Smooth muscle cell (in vitro differentiated cells): ENCODE results near the gene RABGGTA. TPM values are rescaled to one million over a fixed set of nuclear protein-coding genes. Genes with fewer than 3 reads are reported as not detected.

Experiments
- DNase-seq: peaks from one replicate; lab custom pipeline; 2025; ENCODE audit not compliant: unreplicated experiment; lab: John Stamatoyannopoulos, UW
- H2AFZ ChIP-seq: fragments of 200-600 bp; sonication (generic); 2 replicates; pipeline ENCODE4 v1.6.0; 2016; ENCODE audit warnings: antibody characterized with exemption, low read depth, mild to moderate bottlenecking
- H3F3A ChIP-seq: fragments of 200-600 bp; sonication (generic); 2 replicates; pipeline ENCODE4 v1.6.0; 2017; ENCODE audit warnings: antibody characterized with exemption, low read depth
- H3K27ac ChIP-seq: fragments of 200-600 bp; sonication (generic); 2 replicates; pipeline ENCODE4 v1.5.1; 2016; ENCODE audit warnings: low read depth, mild to moderate bottlenecking
- H3K27me3 ChIP-seq: fragments of 200-600 bp; sonication (generic); 2 replicates; pipeline ENCODE4 v1.6.1; 2016; ENCODE audit warnings: low read depth, mild to moderate bottlenecking
- H3K36me3 ChIP-seq: fragments of 200-600 bp; sonication (generic); 2 replicates; pipeline ENCODE4 v1.5.1; 2016; ENCODE audit warnings: low read depth
- H3K4me1 ChIP-seq: fragments of 200-600 bp; sonication (generic); 2 replicates; pipeline ENCODE4 v1.5.1; 2016; ENCODE audit warnings: low read depth
- H3K4me2 ChIP-seq: fragments of 200-600 bp; sonication (generic); 2 replicates; pipeline ENCODE4 v1.6.0; 2016; ENCODE audit warnings: mild to moderate bottlenecking
- H3K4me3 ChIP-seq: fragments of 200-600 bp; sonication (generic); 2 replicates; pipeline ENCODE4 v1.5.1; 2016; ENCODE audit warnings: mild to moderate bottlenecking
- H3K79me2 ChIP-seq: fragments of 200-600 bp; sonication (generic); 2 replicates; pipeline ENCODE4 v1.6.0; 2016; ENCODE audit warnings: low read depth, mild to moderate bottlenecking
- H3K9ac ChIP-seq: fragments of 200-600 bp; sonication (generic); 2 replicates; pipeline ENCODE4 v1.6.0; 2016; ENCODE audit warnings: low read depth
- H3K9me3 ChIP-seq: fragments of 200-600 bp; sonication (generic); replicated peaks from 2 replicates; pipeline ENCODE4 v1.5.1; 2016; ENCODE audit warnings: low read depth
- H4K20me1 ChIP-seq: fragments of 200-600 bp; sonication (generic); 2 replicates; pipeline ENCODE4 v1.6.0; 2016; ENCODE audit warnings: low read depth
- WGBS: methylation state at CpG from one replicate; pipeline ENCODE4 v1.1.7; 2016; ENCODE audit warnings: low lambda C conversion rate; 5-methylcytosine and 5-hydroxymethylcytosine counted together
- polyA plus RNA-seq: library from polyadenylated mRNA; unstranded; fragments of >200 nt; fragmentation: Nextera tagmentation; extraction: Ambion mirVana; gene quantifications from 2 replicates; pipeline ENCODE4 v1.2.1, GENCODE V29; 2016
- total RNA-seq: library from RNA; depleted of rRNA; stranded (reverse); fragments of >200 nt; gene quantifications from 2 replicates; pipeline ENCODE4 v1.2.3, GENCODE V29; 2014
- TF ChIP-seq, protein P1 (sequence below): fragments of 200-600 bp; sonication (generic); IDR thresholded peaks from 2 replicates; pipeline ENCODE4 v1.5.1; 2017; ENCODE audit warnings: borderline replicate concordance, mild to moderate bottlenecking, antibody characterized with exemption; ENCODE audit not compliant: insufficient read depth, poor library complexity, severe bottlenecking

RABGGTA gene
- total and polyA plus RNA-seq, 2 experiments from 2014 or later: 18.5 to 33.4 TPM

DNA sequence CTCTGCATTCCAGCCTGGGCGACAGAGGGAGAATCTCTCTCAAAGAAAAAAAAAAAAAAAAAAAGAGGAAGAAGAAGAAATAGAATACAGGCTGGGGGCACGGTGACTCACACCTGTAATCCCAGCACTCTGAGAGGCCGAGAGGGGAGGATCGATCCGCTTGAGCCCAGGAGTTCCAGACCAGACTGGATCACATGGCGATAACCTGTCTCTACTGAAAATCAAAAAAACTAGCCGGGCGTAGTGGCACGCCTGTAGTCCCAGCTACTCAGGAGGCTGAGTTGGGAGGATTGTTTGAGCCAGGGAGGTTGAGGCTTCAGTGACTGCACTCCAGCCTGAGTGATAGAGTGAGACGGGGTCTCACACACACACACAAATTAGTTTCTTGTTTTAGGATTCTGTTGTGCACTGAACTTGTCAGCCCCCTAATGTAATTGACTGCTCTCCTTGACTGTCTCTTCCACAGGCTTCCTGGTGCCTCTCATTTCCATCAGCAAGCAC, 28.0 kb downstream of the RABGGTA start:
- Histone ChIP-seq H3K9me3 (no peaks in the 10 kb centered on the region), H4K20me1 (peaks cover 24% of the 10 kb centered on the region), H3K4me1 (peaks cover 4% of the 10 kb centered on the region), H3K9ac (peak overlapping the region; percentile 92), H3K79me2 (peaks cover 30% of the 10 kb centered on the region), H3K27ac (peak overlapping the region; percentile 96), H3K27me3 (no peaks in the 10 kb centered on the region), H3K4me3 (peak overlapping the region; percentile 73), H3F3A (peaks cover 5% of the 10 kb centered on the region), H3K36me3 (no peaks in the 10 kb centered on the region), H2AFZ (no peak overlapping the region), H3K4me2 (peak overlapping the region; percentile 94)
- 49% methylated on average over 10 of the region's 10 CpGs for WGBS
- TF ChIP-seq, protein P1, sequence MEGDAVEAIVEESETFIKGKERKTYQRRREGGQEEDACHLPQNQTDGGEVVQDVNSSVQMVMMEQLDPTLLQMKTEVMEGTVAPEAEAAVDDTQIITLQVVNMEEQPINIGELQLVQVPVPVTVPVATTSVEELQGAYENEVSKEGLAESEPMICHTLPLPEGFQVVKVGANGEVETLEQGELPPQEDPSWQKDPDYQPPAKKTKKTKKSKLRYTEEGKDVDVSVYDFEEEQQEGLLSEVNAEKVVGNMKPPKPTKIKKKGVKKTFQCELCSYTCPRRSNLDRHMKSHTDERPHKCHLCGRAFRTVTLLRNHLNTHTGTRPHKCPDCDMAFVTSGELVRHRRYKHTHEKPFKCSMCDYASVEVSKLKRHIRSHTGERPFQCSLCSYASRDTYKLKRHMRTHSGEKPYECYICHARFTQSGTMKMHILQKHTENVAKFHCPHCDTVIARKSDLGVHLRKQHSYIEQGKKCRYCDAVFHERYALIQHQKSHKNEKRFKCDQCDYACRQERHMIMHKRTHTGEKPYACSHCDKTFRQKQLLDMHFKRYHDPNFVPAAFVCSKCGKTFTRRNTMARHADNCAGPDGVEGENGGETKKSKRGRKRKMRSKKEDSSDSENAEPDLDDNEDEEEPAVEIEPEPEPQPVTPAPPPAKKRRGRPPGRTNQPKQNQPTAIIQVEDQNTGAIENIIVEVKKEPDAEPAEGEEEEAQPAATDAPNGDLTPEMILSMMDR: no peak
- DNase-seq: no peak

DNA sequence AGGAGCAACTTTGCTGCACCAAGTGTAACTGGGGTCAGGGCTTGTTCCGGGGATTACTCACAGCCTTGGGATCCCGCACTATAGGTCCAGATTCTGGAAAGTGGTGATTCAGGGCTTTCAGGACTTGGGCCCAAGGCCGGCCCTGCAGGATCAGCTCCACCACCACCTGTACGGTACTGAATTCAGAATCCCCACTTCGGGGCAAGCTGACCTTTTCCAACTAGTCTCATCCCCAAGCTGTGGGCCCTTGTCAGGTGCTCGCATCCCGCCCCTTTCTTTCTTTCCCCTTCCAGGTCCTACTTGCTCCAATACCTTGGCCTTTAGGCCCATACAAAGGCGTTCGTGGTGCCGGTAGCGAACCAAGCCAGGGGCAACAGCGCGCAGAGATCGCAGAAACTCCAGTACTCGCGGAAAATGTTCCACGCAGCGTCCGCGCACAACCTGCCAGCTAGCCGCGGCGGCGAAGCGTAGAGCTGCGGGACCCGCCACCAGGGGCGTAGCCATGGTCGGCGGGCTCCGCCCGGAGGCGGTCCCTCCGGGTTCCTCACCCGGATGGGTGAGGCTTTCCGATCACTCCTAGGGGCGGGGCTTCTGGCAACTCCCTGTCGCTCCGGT, 29.5 kb downstream of the RABGGTA start:
- Histone ChIP-seq H4K20me1 (peaks cover 24% of the 10 kb centered on the region), H3F3A (peaks cover 18% of the 10 kb centered on the region), H3K9me3 (no peaks in the 10 kb centered on the region), H3K4me1 (peaks cover 4% of the 10 kb centered on the region), H3K36me3 (no peaks in the 10 kb centered on the region), H3K4me3 (peak overlapping the region; percentile 73), H3K4me2 (peak overlapping the region; percentile 94), H3K27ac (peak overlapping the region; percentile 96), H3K79me2 (peaks cover 30% of the 10 kb centered on the region), H2AFZ (peak overlapping the region; percentile 64), H3K27me3 (no peaks in the 10 kb centered on the region), H3K9ac (peak overlapping the region; percentile 92)
- DNase-seq: no peak
- WGBS: 3% methylated on average over 38 of the region's 39 CpGs
- TF ChIP-seq, protein P1: peak; percentile 44

DNA sequence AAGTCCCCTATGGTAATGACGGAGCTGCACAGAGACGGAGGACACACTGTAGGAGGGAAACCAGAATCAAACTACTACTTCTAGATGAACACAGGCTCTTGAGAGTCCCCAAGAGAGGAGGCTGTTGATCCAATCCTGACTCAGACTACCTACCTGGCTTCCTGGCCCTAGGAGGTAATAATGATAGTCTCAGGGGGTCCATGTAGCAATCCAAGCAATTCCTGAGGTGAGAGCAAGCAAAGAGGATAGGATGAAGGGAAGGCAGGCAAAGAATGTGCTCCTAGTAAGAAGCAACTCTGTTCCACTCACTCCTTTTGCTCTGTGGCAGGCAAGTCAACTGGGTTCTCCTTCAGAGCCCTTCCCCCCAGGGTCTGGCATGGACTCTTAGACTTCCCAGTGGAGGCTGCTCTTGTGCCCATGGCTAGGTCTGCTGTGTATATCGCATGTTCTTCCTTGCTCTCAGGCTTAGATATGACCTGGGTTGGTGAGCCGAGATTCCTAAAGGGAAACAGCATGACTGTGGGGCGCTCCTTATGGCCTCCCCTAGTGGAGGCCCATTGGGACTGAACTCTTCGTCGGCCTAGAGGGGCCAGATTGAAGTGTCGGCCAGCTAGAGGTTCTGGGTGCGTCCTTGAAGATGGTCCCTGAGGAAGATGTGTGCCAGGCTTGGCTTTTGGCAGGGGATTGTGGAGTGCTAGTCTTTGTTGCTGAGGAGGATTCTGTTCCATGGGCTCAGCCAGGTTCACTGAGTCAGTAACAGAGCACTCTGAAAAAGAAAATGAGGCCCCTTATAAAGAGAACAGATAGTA, 31.1 kb downstream of the RABGGTA start:
- no peaks in the 10 kb centered on the region for H3K9me3 ChIP-seq
- TF ChIP-seq, protein P1: no peak
- peaks cover 34% of the 10 kb centered on the region for H3K79me2 ChIP-seq
- peaks cover 28% of the 10 kb centered on the region for H3F3A ChIP-seq
- peak overlapping the region; percentile 94 for H3K4me2 ChIP-seq
- no peak for DNase-seq
- H3K27me3 ChIP-seq: no peaks in the 10 kb centered on the region
- WGBS: 95% methylated on average over 9 of the region's 9 CpGs
- peaks cover 24% of the 10 kb centered on the region for H4K20me1 ChIP-seq
- H3K27ac ChIP-seq: peak overlapping the region; percentile 96
- no peak overlapping the region for H2AFZ ChIP-seq
- no peak overlapping the region for H3K9ac ChIP-seq
- peaks cover 4% of the 10 kb centered on the region for H3K4me1 ChIP-seq
- H3K4me3 ChIP-seq: no peak overlapping the region
- no peaks in the 10 kb centered on the region for H3K36me3 ChIP-seq
